HUES64 (cell line): ENCODE results near the gene ROBO4.
A peak's percentile ranks its signal among the peaks of the same experiment; 100 is the strongest.

Experiments used
- H3K27ac ChIP-seq: 2 replicates; pipeline ENCODE4 v1.7.0; 2013; ENCODE audit warnings: low read depth, low read length, inconsistent platforms
- H3K27me3 ChIP-seq: 2 replicates; pipeline ENCODE4 v1.6.1; 2013; ENCODE audit warnings: mild to moderate bottlenecking, low read length; ENCODE audit not compliant: insufficient read depth
- H3K36me3 ChIP-seq: 2 replicates; pipeline ENCODE4 v1.6.1; 2013; ENCODE audit warnings: mild to moderate bottlenecking, low read length; ENCODE audit not compliant: insufficient read depth
- H3K4me1 ChIP-seq: 2 replicates; pipeline ENCODE4 v1.6.1; 2013; ENCODE audit warnings: mild to moderate bottlenecking, low read length, moderate library complexity; ENCODE audit not compliant: insufficient read depth
- H3K4me3 ChIP-seq: 2 replicates; pipeline ENCODE4 v1.5.1; 2013; ENCODE audit warnings: mild to moderate bottlenecking, low read length, moderate library complexity
- H3K9ac ChIP-seq: 2 replicates; pipeline ENCODE4 v1.6.1; 2013; ENCODE audit warnings: mild to moderate bottlenecking, low read depth, low read length
- H3K9me3 ChIP-seq: 2 replicates; pipeline ENCODE4 v1.6.1; 2013; ENCODE audit warnings: low read depth, low read length; ENCODE audit not compliant: insufficient read depth
- WGBS: fragments of 150-250, 120-280 bp; methylation state at CpG from one replicate; pipeline ENCODE4 v1.1.7; 2013; ENCODE audit warnings: missing lambda C conversion rate; 5-methylcytosine and 5-hydroxymethylcytosine counted together

ROBO4 gene

GRCh38 chr11:124877631-124877909, 20.1 kb downstream of the ROBO4 start:
- H3K27me3 ChIP-seq: peaks cover 39% of the 10 kb centered on the region
- H3K9me3 ChIP-seq: no peaks in the 10 kb centered on the region
- no peak overlapping the region for H3K27ac ChIP-seq
- no peaks in the 10 kb centered on the region for H3K36me3 ChIP-seq
- H3K4me3 ChIP-seq: peak overlapping the region; percentile 79
- no peak overlapping the region for H3K9ac ChIP-seq
- peaks cover 7% of the 10 kb centered on the region for H3K4me1 ChIP-seq
- WGBS: 89% methylated on average over 10 of the region's 10 CpGs

DNA sequence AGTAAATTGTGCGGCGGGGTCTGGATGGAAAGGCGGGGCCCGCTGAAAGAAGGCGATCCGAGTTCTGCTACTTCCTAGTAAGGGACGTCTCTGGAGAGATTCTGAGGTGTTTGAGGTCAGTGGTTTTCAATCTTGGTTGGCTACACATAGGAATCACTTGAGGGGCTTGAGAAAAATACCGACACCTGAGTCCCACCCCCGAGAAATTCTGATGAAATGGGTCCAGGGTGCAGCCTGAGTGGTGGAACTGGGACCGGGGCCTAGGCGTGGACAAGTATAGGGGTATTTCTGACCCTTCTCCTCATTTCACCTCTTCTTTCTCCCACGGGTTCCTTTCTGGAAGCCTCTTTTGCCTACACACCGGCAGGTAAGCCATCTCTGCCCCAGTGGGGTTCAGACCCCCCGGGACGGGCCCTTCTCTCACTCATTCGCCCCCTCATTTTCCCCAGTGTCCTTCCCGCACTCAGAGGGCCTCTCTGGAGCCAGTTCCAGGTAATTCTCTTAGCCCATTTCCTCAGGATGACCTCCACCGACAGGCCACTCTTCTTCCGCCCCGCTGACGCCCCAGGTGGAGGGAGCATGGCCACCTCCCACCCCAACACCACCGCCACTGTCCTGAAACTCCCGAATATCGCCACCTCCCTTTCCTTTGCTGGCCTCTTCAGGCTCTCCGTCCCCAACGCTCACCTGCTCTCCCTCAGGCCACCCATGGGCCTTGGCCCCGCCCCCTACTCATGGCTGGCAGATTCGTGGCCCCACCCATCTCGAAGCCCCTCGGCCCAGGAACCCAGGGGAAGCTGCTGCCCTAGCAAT, 20.6 kb downstream of the ROBO4 start:
- H3K27ac ChIP-seq: no peak overlapping the region; the same call in 1 of the 2 replicates
- H3K27me3 ChIP-seq: peaks cover 44% of the 10 kb centered on the region
- no peaks in the 10 kb centered on the region for H3K9me3 ChIP-seq
- WGBS: 60% methylated on average over 30 of the region's 30 CpGs
- peaks cover 7% of the 10 kb centered on the region for H3K4me1 ChIP-seq
- no peaks in the 10 kb centered on the region for H3K36me3 ChIP-seq
- no peak overlapping the region for H3K9ac ChIP-seq
- H3K4me3 ChIP-seq: peak overlapping the region; percentile 79

DNA sequence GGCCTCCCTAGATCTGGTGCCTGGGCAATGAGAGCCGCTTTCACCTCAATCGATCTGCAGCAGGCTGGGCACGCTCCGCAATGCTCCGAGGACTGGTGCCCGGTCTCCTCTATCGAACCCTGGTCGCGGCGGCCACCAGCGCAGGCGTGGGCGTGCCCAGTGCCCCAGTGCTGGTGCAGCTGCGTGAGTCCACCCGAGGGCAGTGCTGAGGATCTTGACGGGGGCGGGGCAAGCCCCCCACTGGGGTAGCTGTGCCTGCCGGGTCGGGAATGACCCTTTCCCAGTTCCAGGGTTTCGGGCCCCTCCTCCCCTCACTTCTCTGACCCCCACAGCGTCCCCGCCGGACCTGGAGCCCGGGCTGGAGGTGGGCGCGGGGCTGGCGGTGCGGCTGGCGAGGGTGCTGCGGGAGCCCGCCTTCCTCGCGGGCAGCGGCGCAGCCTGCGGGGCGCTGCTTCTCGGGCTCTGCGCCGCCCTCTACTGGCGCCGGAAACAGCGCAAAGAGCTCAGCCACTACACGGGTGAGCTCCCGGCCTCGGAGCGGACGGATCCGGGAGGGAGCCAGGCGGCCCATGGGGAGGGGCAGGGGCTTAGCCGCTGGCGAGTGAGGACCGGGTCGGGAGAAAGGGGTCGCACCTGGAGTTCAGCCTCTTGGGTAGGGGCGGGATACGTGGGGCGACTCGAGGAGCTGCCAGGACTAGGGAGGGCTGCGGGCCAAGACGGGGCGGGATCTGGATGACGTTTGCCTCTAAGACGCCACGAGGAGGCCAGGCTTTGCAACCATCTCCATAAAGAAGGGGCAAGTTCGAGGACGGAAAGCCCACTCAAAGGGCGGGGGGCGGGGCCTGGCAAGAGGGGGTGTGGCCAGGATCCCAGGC, 21.5 kb downstream of the ROBO4 start:
- WGBS: under 1% methylated on average over 69 of the region's 69 CpGs
- H3K27ac ChIP-seq: peak overlapping the region; percentile 92
- H3K4me1 ChIP-seq: peaks cover 7% of the 10 kb centered on the region
- H3K9me3 ChIP-seq: no peaks in the 10 kb centered on the region
- no peaks in the 10 kb centered on the region for H3K36me3 ChIP-seq
- peak overlapping the region; percentile 82 for H3K9ac ChIP-seq
- peak overlapping the region; percentile 79 for H3K4me3 ChIP-seq
- peaks cover 52% of the 10 kb centered on the region for H3K27me3 ChIP-seq

DNA sequence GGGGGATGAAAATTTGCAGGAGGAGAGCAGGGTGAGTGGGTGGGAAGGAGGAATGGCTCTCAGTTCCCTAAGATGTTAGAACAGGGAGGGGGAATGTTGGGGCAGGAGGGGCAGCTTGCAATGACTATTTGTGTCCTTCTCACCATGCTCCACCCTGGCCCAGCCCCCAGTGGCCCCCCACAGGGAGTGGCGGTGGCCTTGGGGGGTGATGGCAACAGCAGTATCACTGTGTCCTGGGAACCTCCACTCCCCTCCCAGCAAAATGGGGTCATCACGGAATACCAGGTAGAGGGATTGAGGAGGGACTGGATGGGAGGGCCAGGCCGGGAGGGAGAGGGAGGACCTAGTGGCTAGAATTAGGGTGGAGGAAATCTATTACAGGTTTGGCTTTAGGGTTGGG, 22.3 kb downstream of the ROBO4 start:
- peaks cover 60% of the 10 kb centered on the region for H3K27me3 ChIP-seq
- peaks cover 7% of the 10 kb centered on the region for H3K4me1 ChIP-seq
- no peaks in the 10 kb centered on the region for H3K36me3 ChIP-seq
- H3K9ac ChIP-seq: no peak overlapping the region
- H3K9me3 ChIP-seq: no peaks in the 10 kb centered on the region
- peak overlapping the region; percentile 79 for H3K4me3 ChIP-seq
- H3K27ac ChIP-seq: no peak overlapping the region
- 37% methylated on average over 3 of the region's 3 CpGs for WGBS

GRCh38 chr11:124874571-124875255, 23.0 kb downstream of the ROBO4 start:
- Histone ChIP-seq H3K9ac (no peak overlapping the region), H3K4me3 (no peak overlapping the region), H3K36me3 (no peaks in the 10 kb centered on the region), H3K27me3 (peaks cover 67% of the 10 kb centered on the region), H3K4me1 (peaks cover 7% of the 10 kb centered on the region), H3K9me3 (no peaks in the 10 kb centered on the region), H3K27ac (no peak overlapping the region)
- WGBS: 89% methylated on average over 7 of the region's 7 CpGs

DNA sequence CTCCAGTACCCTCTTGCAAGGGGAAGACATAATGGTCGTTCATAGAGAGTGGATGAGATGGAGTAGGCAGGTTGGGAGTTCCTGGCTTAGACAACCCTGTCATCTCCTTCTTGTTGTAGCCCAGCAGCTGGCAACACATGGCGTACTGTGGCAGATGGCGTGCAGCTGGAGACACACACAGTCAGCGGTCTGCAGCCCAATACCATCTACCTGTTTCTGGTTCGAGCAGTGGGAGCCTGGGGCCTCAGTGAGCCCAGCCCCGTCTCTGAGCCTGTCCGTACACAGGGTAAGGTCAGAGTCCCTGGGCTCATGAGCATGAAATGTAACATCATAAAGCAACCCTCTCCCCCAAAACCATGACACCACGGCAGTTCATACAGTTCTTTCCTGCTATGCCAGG, 23.7 kb downstream of the ROBO4 start:
- H3K36me3 ChIP-seq: no peaks in the 10 kb centered on the region
- H3K4me1 ChIP-seq: peaks cover 7% of the 10 kb centered on the region
- peaks cover 75% of the 10 kb centered on the region for H3K27me3 ChIP-seq
- no peak overlapping the region for H3K9ac ChIP-seq
- WGBS: 88% methylated on average over 8 of the region's 8 CpGs
- no peak overlapping the region for H3K4me3 ChIP-seq
- H3K27ac ChIP-seq: no peak overlapping the region
- H3K9me3 ChIP-seq: no peaks in the 10 kb centered on the region

- 40% methylated on average over 9 of the region's 9 CpGs for WGBS
- Histone ChIP-seq H3K27me3 (peaks cover 87% of the 10 kb centered on the region), H3K36me3 (no peaks in the 10 kb centered on the region), H3K27ac (no peak overlapping the region), H3K9me3 (no peaks in the 10 kb centered on the region), H3K9ac (no peak overlapping the region), H3K4me3 (no peak overlapping the region), H3K4me1 (peaks cover 7% of the 10 kb centered on the region)
Observed at GRCh38 chr11:124872741-124873140, 24.9 kb downstream of the ROBO4 start.

- H3K27me3 ChIP-seq: peaks cover 88% of the 10 kb centered on the region
- no peaks in the 10 kb centered on the region for H3K9me3 ChIP-seq
- no peak overlapping the region for H3K27ac ChIP-seq
- WGBS: 81% methylated on average over 8 of the region's 8 CpGs
- H3K9ac ChIP-seq: no peak overlapping the region
- H3K4me1 ChIP-seq: 0 out of 2 replicates have a peak, but pooled peaks cover 3% of the 10 kb centered on the region
- no peak overlapping the region for H3K4me3 ChIP-seq
- H3K36me3 ChIP-seq: no peaks in the 10 kb centered on the region
Observed at GRCh38 chr11:124872280-124872679, 25.4 kb downstream of the ROBO4 start.

DNA sequence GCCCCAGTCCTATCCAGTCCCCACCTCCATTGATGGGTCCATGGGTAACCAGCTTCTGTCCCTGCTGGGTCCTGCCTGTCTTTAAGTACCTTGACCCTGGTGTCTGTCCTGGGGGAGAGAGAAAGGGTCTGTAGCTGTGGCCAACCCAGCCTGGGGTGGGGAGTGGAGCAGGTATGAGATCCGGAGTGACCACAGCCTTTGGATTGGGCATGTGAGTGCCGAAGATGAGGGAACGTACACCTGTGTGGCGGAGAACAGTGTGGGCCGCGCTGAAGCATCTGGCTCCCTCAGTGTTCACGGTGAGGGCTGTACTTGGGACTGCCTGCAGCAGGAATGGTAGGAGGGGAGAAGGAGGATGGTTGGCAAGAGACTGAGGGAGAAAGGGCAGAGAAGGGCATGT, 27.2 kb downstream of the ROBO4 start:
- Histone ChIP-seq H3K4me1 (no peaks in the 10 kb centered on the region), H3K9me3 (no peaks in the 10 kb centered on the region), H3K27me3 (peaks cover 100% of the 10 kb centered on the region), H3K27ac (no peak overlapping the region), H3K4me3 (no peak overlapping the region), H3K9ac (no peak overlapping the region), H3K36me3 (no peaks in the 10 kb centered on the region)
- WGBS: 80% methylated on average over 7 of the region's 7 CpGs

DNA sequence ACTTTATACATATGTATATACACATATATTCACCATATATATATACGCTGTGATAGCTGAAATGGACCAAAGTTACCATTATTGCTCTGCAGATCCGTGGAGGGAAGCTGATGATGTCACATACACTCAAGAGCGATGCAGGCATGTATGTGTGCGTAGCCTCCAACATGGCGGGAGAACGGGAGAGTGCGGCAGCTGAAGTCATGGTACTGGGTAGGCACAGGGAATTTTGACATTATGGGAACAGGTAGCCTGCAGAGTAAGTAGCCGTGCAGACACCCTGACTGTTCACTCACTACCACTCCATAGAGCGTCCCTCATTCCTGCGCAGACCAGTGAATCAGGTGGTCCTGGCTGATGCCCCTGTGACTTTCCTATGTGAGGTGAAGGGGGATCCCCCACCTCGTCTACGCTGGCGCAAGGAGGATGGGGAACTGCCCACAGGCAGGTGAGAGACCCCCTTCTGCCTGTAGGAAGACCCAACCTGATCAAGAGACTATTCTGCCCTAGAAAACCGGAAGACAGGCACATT, 27.7 kb downstream of the ROBO4 start:
- Histone ChIP-seq H3K4me3 (no peak overlapping the region), H3K4me1 (no peaks in the 10 kb centered on the region), H3K36me3 (no peaks in the 10 kb centered on the region), H3K27me3 (peaks cover 100% of the 10 kb centered on the region), H3K9me3 (no peaks in the 10 kb centered on the region), H3K9ac (no peak overlapping the region), H3K27ac (no peak overlapping the region)
- WGBS: 87% methylated on average over 14 of the region's 14 CpGs

GRCh38 chr11:124869331-124869730, 28.3 kb downstream of the ROBO4 start:
- H3K27ac ChIP-seq: no peak overlapping the region
- H3K9me3 ChIP-seq: no peaks in the 10 kb centered on the region
- WGBS: 17% methylated on average over 15 of the region's 16 CpGs
- H3K36me3 ChIP-seq: no peaks in the 10 kb centered on the region
- H3K4me3 ChIP-seq: 0 out of 2 replicates have a peak overlapping the region, but pooled peaks have one; percentile 24
- H3K9ac ChIP-seq: no peak overlapping the region
- peaks cover 100% of the 10 kb centered on the region for H3K27me3 ChIP-seq
- H3K4me1 ChIP-seq: no peaks in the 10 kb centered on the region
